HG02970 (cell line): ENCODE measurements around the gene SORL1-AS1.

ENCODE experiments used
- ATAC-seq: cut with Tn5 transposase; IDR thresholded peaks from one replicate; pipeline ENCODE4 v1.9.1; 2021; ENCODE audit warnings: mild to moderate bottlenecking, moderate library complexity, moderate number of reproducible peaks; ENCODE audit not compliant: unreplicated experiment, low FRiP score

The SORL1-AS1 gene

GRCh38 chr11:121455115-121455514 is 2.3 kb upstream of the SORL1-AS1 start:
- no peak for ATAC-seq

- no peak for ATAC-seq
These were observed 977 bp upstream of the SORL1-AS1 start for GRCh38 chr11:121453589-121454299.

GRCh38 chr11:121451986-121452608 is 670 bp downstream of the SORL1-AS1 start, which contains the start of gene SORL1:
Gene SORL1 (plus strand): TSS chr11:121452314. CDS start chr11:121452332, 18 bp downstream.
- ATAC-seq: peak; percentile 39

- no peak for ATAC-seq
These were observed 1.4 kb downstream of the SORL1-AS1 start for GRCh38 chr11:121451178-121451985.

- no peak for ATAC-seq
These were observed 2.4 kb downstream of the SORL1-AS1 start for GRCh38 chr11:121450401-121450800.

- ATAC-seq: no peak
These were observed 3.1 kb downstream of the SORL1-AS1 start for GRCh38 chr11:121449626-121450025.

GRCh38 chr11:121449123-121449522 is 3.6 kb downstream of the SORL1-AS1 start:
- ATAC-seq: no peak

GRCh38 chr11:121448431-121448941 is 4.3 kb downstream of the SORL1-AS1 start:
- ATAC-seq: no peak

- ATAC-seq: no peak
These were observed 4.8 kb downstream of the SORL1-AS1 start for GRCh38 chr11:121448011-121448410.

- ATAC-seq: no peak
These were observed 6.0 kb downstream of the SORL1-AS1 start for GRCh38 chr11:121446752-121447156.

GRCh38 chr11:121445071-121445768 is 7.5 kb downstream of the SORL1-AS1 start:
- ATAC-seq: no peak

GRCh38 chr11:121444526-121444925 is 8.2 kb downstream of the SORL1-AS1 start:
- ATAC-seq: no peak

GRCh38 chr11:121443688-121444275 is 9.0 kb downstream of the SORL1-AS1 start:
- no peak for ATAC-seq

- no peak for ATAC-seq
These were observed 11.2 kb downstream of the SORL1-AS1 start for GRCh38 chr11:121441521-121441920.

- ATAC-seq: no peak
These were observed 13.0 kb downstream of the SORL1-AS1 start for GRCh38 chr11:121439759-121440158.

- no peak for ATAC-seq
These were observed 13.4 kb downstream of the SORL1-AS1 start for GRCh38 chr11:121439337-121439736.

- ATAC-seq: no peak
These were observed 15.1 kb downstream of the SORL1-AS1 start for GRCh38 chr11:121437686-121438078.

GRCh38 chr11:121437018-121437685 is 15.6 kb downstream of the SORL1-AS1 start:
- ATAC-seq: no peak
